ENCODE data around the gene NARS2. TPM values are rescaled to one million over a fixed set of nuclear protein-coding genes. Genes with fewer than 3 reads are reported as not detected.

The NARS2 gene
- total RNA-seq, 4 donors from 2014 or later, result 9.2 to 39.9 (median 19.6) TPM

DNA sequence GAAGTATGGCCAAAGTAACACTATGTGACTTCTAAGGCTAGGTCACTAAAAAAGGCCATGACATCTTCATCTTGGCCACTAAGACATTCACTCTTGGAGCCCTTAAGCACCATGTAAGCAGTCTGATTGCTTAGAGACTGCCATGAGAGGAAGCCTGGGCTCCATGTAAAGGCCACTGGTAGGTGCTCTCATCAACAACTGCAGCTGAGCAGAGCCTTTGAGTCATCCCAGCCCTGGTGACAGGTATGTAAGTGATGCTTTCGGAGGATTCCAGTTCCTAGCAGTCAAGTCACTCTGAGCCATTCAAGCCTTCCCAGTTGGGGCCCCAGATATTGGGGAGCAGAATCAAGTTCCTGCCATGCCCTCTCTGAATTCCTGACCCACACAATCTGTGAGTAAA is 183.2 kb downstream of the NARS2 start:
- Histone ChIP-seq H3K36me3 (no peaks in the 10 kb centered on the region), H3K4me3 (no peak overlapping the region), H3K27ac (no peak overlapping the region), H3K27me3 (no peaks in the 10 kb centered on the region), H3K9me3 (no peaks in the 10 kb centered on the region), H3K4me1 (no peaks in the 10 kb centered on the region)
- intact Hi-C loops (cut with DNase I; ENCODE audit: low total_unique reads), result no loop called here
- TF ChIP-seq POLR2A (IDR thresholded peaks at IDR 0.05) (no peak), CTCF (IDR thresholded peaks at IDR 0.05) (no peak)
- DNase-seq, result no peak

DNA sequence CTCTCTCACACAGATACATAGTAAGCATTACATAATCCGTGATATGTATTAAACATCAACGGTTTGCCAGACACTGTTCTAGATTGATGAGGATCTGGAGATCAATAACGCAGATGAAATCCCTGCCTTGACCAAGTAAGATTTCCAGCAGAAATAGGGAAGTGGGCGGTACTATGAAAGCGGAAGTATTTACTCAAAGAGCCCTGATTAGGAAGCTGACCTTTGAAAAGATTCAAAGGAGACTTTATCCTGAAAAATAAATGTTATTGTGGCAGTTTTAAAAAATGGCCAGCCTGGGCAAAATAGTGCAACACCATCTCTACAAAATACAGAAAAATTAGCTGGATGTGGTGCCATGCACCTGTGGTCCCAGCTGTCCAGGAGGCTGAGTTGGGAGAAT is 183.9 kb downstream of the NARS2 start:
- H3K27ac ChIP-seq, result no peak overlapping the region
- H3K9me3 ChIP-seq, result no peaks in the 10 kb centered on the region
- intact Hi-C loops (cut with DNase I; ENCODE audit: low total_unique reads), result no loop called here
- no peak overlapping the region for H3K4me3 ChIP-seq
- TF ChIP-seq POLR2A (IDR thresholded peaks at IDR 0.05), result no peak
- no peak for TF ChIP-seq CTCF (IDR thresholded peaks at IDR 0.05)
- H3K4me1 ChIP-seq, result no peaks in the 10 kb centered on the region
- H3K36me3 ChIP-seq, result no peaks in the 10 kb centered on the region
- no peak for DNase-seq
- H3K27me3 ChIP-seq, result no peaks in the 10 kb centered on the region

GRCh38 chr11:78386215-78386941 is 188.3 kb downstream of the NARS2 start:
- Histone ChIP-seq H3K36me3 (no peaks in the 10 kb centered on the region), H3K27ac (no peak overlapping the region), H3K9me3 (no peaks in the 10 kb centered on the region), H3K4me1 (no peaks in the 10 kb centered on the region), H3K4me3 (no peak overlapping the region), H3K27me3 (no peaks in the 10 kb centered on the region)
- no peak for DNase-seq
- intact Hi-C loops (cut with DNase I; ENCODE audit: low total_unique reads), result no loop called here
- TF ChIP-seq CTCF (IDR thresholded peaks at IDR 0.05) (no peak), POLR2A (IDR thresholded peaks at IDR 0.05) (no peak)

Small RNA genes lying within 50 kb of the gene (small RNA-seq; reads per million reads assigned to genes)
- gene RNU6-311P, result not detected

Other genes with a start within 250 kb of the NARS2 start
- gene GAB2, start 157.0 kb downstream of the NARS2 start, total RNA-seq, result 10 to 100 TPM; 15.9 to 82.3 (median 21.1) TPM